ENCODE data around the gene EPHA5.

The EPHA5 gene

GRCh38 chr4:65399084-65399483, 271.2 kb downstream of the EPHA5 start:
- no peaks in the 10 kb centered on the region for H3K4me1 Mint-ChIP-seq (ENCODE audit: low read depth)
- H3K27me3 Mint-ChIP-seq = no peaks in the 10 kb centered on the region
- H3K9me3 Mint-ChIP-seq = peaks cover 9% of the 10 kb centered on the region
- DNase-seq = no peak
- no peak overlapping the region for H3K27ac Mint-ChIP-seq
- H3K36me3 Mint-ChIP-seq (ENCODE audit: low read depth) = no peaks in the 10 kb centered on the region
- H3K4me3 Mint-ChIP-seq = no peak overlapping the region

- no peak overlapping the region for H3K27ac Mint-ChIP-seq
- DNase-seq = no peak
- H3K4me3 Mint-ChIP-seq = no peak overlapping the region
- no peaks in the 10 kb centered on the region for H3K4me1 Mint-ChIP-seq (ENCODE audit: low read depth)
- H3K27me3 Mint-ChIP-seq = no peaks in the 10 kb centered on the region
- H3K36me3 Mint-ChIP-seq (ENCODE audit: low read depth) = no peaks in the 10 kb centered on the region
- peaks cover 22% of the 10 kb centered on the region for H3K9me3 Mint-ChIP-seq
Observed at GRCh38 chr4:65393078-65393477, 277.2 kb downstream of the EPHA5 start.

GRCh38 chr4:65392488-65392887, 277.8 kb downstream of the EPHA5 start:
- no peaks in the 10 kb centered on the region for H3K36me3 Mint-ChIP-seq (ENCODE audit: low read depth)
- H3K4me3 Mint-ChIP-seq = no peak overlapping the region
- H3K4me1 Mint-ChIP-seq (ENCODE audit: low read depth) = no peaks in the 10 kb centered on the region
- no peaks in the 10 kb centered on the region for H3K27me3 Mint-ChIP-seq
- H3K27ac Mint-ChIP-seq = no peak overlapping the region
- H3K9me3 Mint-ChIP-seq = peaks cover 22% of the 10 kb centered on the region
- no peak for DNase-seq

- Mint-ChIP-seq H3K27me3 (no peaks in the 10 kb centered on the region), H3K9me3 (peaks cover 22% of the 10 kb centered on the region), H3K36me3 (ENCODE audit: low read depth) (no peaks in the 10 kb centered on the region), H3K4me3 (no peak overlapping the region), H3K27ac (no peak overlapping the region), H3K4me1 (ENCODE audit: low read depth) (no peaks in the 10 kb centered on the region)
- DNase-seq = no peak
Observed at GRCh38 chr4:65391814-65392213, 278.5 kb downstream of the EPHA5 start.

DNA sequence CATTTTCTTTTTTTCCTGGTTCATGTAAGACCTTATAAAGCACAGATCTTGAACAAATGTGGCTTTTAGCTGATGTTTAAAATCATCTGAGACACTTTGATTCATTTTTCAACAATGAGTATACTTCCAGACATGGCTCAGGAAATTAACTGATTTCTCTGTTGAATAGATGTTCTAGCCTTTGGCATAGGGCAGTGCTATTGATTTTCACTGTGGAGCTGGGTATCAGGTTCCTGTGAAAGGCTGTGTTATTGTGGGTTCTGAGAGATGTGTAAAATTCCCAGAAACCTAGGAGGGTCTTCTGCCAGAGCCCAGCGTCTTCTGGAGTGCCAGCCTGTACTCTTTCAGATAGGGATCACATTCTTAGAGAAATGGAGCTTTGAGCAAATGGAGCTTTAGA, 278.9 kb downstream of the EPHA5 start:
- Mint-ChIP-seq H3K27ac (no peak overlapping the region), H3K9me3 (peaks cover 22% of the 10 kb centered on the region), H3K27me3 (no peaks in the 10 kb centered on the region), H3K4me1 (ENCODE audit: low read depth) (no peaks in the 10 kb centered on the region), H3K4me3 (no peak overlapping the region), H3K36me3 (ENCODE audit: low read depth) (no peaks in the 10 kb centered on the region)
- no peak for DNase-seq

DNA sequence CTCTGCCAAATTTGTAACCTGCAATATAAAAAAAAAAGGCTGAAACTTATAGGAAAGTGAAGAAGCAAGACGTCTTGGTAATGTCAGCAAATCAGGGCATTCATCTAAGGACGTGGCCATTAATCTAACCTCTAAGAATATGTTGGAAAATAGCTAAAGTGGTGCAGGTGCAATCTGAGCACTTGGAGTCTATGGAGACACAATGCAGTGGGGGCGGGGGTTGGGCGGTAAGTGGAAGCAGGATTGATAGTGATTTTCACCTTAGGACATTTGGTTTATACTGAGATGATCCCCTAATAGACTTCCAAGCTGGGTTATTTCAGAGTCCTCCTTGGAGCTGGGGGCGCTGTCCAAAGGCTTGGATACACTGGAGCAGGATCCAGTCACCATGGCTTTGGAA, 283.4 kb downstream of the EPHA5 start:
- no peak overlapping the region for H3K27ac Mint-ChIP-seq
- H3K36me3 Mint-ChIP-seq (ENCODE audit: low read depth) = no peaks in the 10 kb centered on the region
- no peak overlapping the region for H3K4me3 Mint-ChIP-seq
- no peaks in the 10 kb centered on the region for H3K27me3 Mint-ChIP-seq
- no peak for DNase-seq
- H3K9me3 Mint-ChIP-seq = peaks cover 12% of the 10 kb centered on the region
- no peaks in the 10 kb centered on the region for H3K4me1 Mint-ChIP-seq (ENCODE audit: low read depth)

DNA sequence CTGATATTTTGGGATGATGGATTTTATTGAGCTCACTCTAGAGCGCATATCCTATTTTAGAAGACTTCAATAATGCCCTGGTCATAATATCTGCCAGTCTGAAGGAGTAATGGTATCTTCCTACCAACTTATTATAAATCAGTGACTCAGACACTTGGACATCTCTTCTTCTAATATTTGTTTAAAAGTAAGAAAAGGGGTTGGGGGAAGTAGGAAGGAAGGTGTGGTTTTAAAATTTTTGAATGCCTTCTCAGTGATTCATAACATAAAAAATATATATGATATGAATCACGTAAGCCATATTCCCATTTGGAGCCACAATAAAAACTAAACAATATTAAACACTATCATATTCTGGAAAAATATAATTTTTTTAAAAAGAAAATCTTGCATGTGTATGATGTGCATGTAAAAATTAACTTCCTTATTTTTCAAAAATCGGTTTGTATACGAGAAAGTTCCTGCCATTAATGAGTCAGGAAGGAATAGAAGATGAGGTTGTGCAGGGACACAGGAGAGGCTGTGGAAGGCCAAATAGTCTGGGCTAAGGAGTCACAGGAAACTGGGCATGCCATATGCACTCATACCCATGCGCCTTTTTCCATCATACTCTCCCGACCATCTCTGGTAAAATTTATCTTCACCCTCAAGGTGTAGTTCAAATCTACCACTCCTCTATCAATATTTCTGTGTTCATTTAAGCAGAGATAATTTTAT, 286.5 kb downstream of the EPHA5 start:
- Mint-ChIP-seq H3K36me3 (ENCODE audit: low read depth) (no peaks in the 10 kb centered on the region), H3K27me3 (no peaks in the 10 kb centered on the region), H3K9me3 (peaks cover 4% of the 10 kb centered on the region), H3K27ac (no peak overlapping the region), H3K4me1 (ENCODE audit: low read depth) (no peaks in the 10 kb centered on the region), H3K4me3 (no peak overlapping the region)
- no peak for DNase-seq

DNA sequence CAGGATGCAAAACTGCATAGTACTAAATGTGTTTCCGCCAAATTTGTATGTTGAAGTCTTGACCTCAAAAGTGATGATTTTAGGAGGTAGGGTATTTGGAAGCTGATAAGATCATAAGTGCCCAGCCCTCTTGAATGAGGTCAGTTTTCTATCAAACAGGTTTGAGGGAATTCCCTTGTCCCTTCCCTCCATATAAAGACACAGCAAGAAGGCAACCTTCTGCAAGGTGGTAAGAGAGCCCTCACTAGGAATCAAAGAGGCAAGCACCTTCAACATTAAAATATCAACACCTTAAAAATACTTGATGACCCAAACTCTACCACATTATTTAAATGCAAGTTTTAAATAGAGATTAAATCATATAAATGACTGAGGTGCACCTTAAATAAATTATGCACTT, 288.6 kb downstream of the EPHA5 start:
- Mint-ChIP-seq H3K27me3 (no peaks in the 10 kb centered on the region), H3K9me3 (peaks cover 7% of the 10 kb centered on the region)

DNA sequence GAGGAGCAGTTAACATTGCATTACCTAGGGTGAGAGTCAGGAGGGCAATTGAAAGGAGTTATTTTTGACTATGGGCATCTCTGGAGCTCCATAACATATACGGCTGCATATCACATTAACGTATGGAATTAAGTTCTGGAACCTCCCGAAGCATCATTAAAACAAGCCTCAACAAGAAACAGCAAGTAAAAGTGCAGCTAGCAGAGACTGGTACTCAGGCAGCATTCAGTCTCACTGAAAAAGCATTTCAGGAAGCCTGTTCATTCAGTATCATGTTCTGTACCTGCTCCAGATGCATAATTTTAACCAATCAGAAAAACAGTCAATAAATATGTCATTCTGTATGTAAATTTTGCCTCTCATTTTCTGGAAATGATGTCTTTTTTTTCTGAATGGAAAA, 299.6 kb downstream of the EPHA5 start:
- Mint-ChIP-seq H3K4me1 (ENCODE audit: low read depth) (no peaks in the 10 kb centered on the region), H3K36me3 (ENCODE audit: low read depth) (no peaks in the 10 kb centered on the region), H3K4me3 (no peak overlapping the region), H3K27me3 (no peaks in the 10 kb centered on the region), H3K9me3 (peaks cover 13% of the 10 kb centered on the region), H3K27ac (no peak overlapping the region)
- DNase-seq = no peak

More for the DNA sequence above, 288.6 kb downstream of the EPHA5 start:
- H3K4me1 Mint-ChIP-seq (ENCODE audit: low read depth) = no peaks in the 10 kb centered on the region
- no peaks in the 10 kb centered on the region for H3K36me3 Mint-ChIP-seq (ENCODE audit: low read depth)
- no peak for DNase-seq
- H3K27ac Mint-ChIP-seq = no peak overlapping the region
- no peak overlapping the region for H3K4me3 Mint-ChIP-seq

GRCh38 chr4:65367306-65367705, 303.0 kb downstream of the EPHA5 start:
- no peak for DNase-seq
- Mint-ChIP-seq H3K9me3 (peaks cover 13% of the 10 kb centered on the region), H3K4me1 (ENCODE audit: low read depth) (no peaks in the 10 kb centered on the region), H3K36me3 (ENCODE audit: low read depth) (no peaks in the 10 kb centered on the region), H3K4me3 (no peak overlapping the region), H3K27me3 (no peaks in the 10 kb centered on the region), H3K27ac (no peak overlapping the region)

GRCh38 chr4:65358914-65359313, 311.4 kb downstream of the EPHA5 start:
- Mint-ChIP-seq H3K36me3 (ENCODE audit: low read depth) (no peaks in the 10 kb centered on the region), H3K9me3 (peaks cover 8% of the 10 kb centered on the region), H3K27me3 (no peaks in the 10 kb centered on the region), H3K27ac (no peak overlapping the region), H3K4me1 (ENCODE audit: low read depth) (no peaks in the 10 kb centered on the region), H3K4me3 (no peak overlapping the region)
- no peak for DNase-seq

- no peak overlapping the region for H3K27ac Mint-ChIP-seq
- H3K36me3 Mint-ChIP-seq (ENCODE audit: low read depth) = no peaks in the 10 kb centered on the region
- DNase-seq = no peak
- H3K9me3 Mint-ChIP-seq = peaks cover 9% of the 10 kb centered on the region
- no peaks in the 10 kb centered on the region for H3K4me1 Mint-ChIP-seq (ENCODE audit: low read depth)
- no peak overlapping the region for H3K4me3 Mint-ChIP-seq
- H3K27me3 Mint-ChIP-seq = no peaks in the 10 kb centered on the region
Observed at GRCh38 chr4:65353098-65353497, 317.2 kb downstream of the EPHA5 start.

DNA sequence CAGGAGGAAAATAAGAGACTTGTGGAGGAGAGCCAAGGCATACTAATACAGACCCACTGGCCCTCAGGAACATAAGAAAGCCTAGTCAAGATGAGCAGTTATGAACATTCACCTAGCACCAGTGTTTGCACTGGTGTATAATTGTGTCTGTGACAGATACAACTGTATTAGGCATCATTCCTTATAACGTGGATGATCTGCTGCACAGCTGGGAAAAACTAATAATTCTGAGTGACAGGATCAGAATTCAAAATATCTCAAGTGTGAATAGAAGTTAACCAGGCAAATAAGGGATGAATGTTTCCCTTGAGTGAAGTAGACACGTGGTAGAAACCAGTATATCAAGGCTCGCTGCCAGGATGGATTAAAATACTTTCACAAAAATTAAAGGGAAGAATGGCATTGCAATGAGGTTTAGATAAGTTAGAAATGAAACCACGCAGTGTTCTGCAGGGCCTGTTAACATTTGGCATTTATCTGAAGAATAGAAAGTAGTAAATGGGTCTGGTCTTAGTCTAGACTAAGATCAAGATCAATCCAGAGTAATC, 325.9 kb downstream of the EPHA5 start:
- no peaks in the 10 kb centered on the region for H3K4me1 Mint-ChIP-seq (ENCODE audit: low read depth)
- peaks cover 9% of the 10 kb centered on the region for H3K9me3 Mint-ChIP-seq
- H3K4me3 Mint-ChIP-seq = no peak overlapping the region

GRCh38 chr4:65343342-65343741, 326.9 kb downstream of the EPHA5 start:
- Mint-ChIP-seq H3K9me3 (peaks cover 9% of the 10 kb centered on the region), H3K27ac (no peak overlapping the region), H3K4me3 (no peak overlapping the region), H3K27me3 (no peaks in the 10 kb centered on the region), H3K36me3 (ENCODE audit: low read depth) (no peaks in the 10 kb centered on the region), H3K4me1 (ENCODE audit: low read depth) (no peaks in the 10 kb centered on the region)
- DNase-seq = no peak

More for the DNA sequence above, 325.9 kb downstream of the EPHA5 start:
- Mint-ChIP-seq H3K36me3 (ENCODE audit: low read depth) (no peaks in the 10 kb centered on the region), H3K27ac (no peak overlapping the region), H3K27me3 (no peaks in the 10 kb centered on the region)
- DNase-seq = no peak

GRCh38 chr4:65341557-65341956, 328.7 kb downstream of the EPHA5 start:
- H3K4me1 Mint-ChIP-seq (ENCODE audit: low read depth) = no peaks in the 10 kb centered on the region
- no peaks in the 10 kb centered on the region for H3K36me3 Mint-ChIP-seq (ENCODE audit: low read depth)

More at GRCh38 chr4:65341557-65341956, 328.7 kb downstream of the EPHA5 start:
- H3K27ac Mint-ChIP-seq = no peak overlapping the region
- peaks cover 11% of the 10 kb centered on the region for H3K9me3 Mint-ChIP-seq
- DNase-seq = no peak
- no peaks in the 10 kb centered on the region for H3K27me3 Mint-ChIP-seq
- H3K4me3 Mint-ChIP-seq = no peak overlapping the region
